GM18861 (cell line): ENCODE results near the gene TWIST2.

Experiments
- ATAC-seq: cut with Tn5 transposase; IDR thresholded peaks from one replicate; pipeline ENCODE4 v1.9.1; 2021; ENCODE audit not compliant: unreplicated experiment

The TWIST2 gene

GRCh38 chr2:238872026-238872425, 24.1 kb downstream of the TWIST2 start:
- ATAC-seq = no peak

- ATAC-seq = no peak
These were observed 24.9 kb downstream of the TWIST2 start for GRCh38 chr2:238872628-238873380.

DNA sequence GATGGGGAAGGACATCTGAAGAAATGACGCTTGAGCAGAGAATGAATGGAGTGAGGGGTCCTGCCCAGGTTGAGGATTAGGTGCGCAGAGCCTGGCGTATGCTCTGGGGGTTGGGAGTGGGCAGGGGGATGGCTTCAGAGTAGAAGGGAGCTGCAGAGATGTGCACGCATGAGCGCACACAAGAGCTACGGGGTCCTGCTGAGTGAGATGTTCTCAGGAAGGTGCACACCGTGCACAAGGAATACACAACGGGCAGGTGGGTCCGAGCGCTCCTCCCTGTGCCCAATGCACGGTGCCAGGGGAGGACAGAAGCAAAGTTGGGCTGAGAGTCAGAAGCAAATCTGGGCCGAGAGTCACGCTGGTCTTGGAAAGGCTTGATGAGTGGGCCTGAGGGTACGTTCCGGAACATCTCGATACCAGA, 25.5 kb downstream of the TWIST2 start:
- no peak for ATAC-seq

- no peak for ATAC-seq
These were observed 26.0 kb downstream of the TWIST2 start for GRCh38 chr2:238873841-238874240.

DNA sequence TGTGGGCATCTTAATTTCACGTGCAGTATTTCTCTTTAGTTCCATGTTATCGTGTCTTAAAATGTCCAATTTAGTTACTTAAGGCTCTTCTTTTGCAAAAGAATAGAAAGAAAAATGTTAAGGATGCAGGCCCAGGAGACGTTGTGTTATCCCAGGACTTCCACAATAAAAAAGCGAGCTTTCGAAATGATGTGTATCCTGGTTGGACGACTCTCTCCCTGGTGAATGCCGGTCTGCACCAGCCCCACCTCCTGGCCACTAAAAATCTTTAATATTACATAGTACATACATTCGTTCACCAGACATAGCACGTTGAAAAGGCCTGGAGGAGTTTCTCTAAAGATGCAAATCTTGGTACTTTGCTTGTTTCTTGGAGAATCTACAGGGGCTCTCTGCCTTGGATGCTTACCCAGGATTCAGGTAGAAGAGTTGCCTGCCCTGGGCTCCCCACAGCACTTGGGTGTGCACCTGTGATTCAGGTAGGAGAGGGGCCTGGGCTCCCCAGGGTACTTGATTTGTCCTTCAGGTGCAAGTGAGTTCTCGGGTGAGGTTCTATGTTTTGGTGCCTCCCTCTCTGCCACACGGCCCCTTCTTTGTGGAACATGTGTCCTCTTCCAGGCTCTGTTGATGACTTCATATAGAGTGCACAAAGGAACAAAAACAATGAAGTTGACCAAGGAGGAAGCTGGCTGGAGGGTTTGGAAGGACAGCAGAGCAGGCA, 26.6 kb downstream of the TWIST2 start:
- no peak for ATAC-seq

DNA sequence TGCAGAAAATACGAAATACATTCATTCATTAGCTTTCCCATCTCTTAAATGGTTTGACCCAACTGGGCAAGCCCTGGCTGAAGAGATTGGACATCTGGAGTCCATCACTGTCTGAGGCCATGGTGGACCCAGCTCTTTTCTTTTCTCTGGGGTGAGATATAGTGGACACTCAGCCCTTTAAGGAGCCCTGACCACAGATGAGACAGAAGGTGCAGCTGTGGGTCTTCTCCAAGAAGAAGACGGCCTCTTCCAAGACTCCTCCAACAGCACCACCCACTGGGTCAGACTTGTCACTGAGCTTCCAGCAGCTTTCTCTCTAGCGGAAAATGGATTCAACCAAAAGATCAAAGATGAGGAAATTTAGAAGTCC, 27.2 kb downstream of the TWIST2 start:
- ATAC-seq = no peak

DNA sequence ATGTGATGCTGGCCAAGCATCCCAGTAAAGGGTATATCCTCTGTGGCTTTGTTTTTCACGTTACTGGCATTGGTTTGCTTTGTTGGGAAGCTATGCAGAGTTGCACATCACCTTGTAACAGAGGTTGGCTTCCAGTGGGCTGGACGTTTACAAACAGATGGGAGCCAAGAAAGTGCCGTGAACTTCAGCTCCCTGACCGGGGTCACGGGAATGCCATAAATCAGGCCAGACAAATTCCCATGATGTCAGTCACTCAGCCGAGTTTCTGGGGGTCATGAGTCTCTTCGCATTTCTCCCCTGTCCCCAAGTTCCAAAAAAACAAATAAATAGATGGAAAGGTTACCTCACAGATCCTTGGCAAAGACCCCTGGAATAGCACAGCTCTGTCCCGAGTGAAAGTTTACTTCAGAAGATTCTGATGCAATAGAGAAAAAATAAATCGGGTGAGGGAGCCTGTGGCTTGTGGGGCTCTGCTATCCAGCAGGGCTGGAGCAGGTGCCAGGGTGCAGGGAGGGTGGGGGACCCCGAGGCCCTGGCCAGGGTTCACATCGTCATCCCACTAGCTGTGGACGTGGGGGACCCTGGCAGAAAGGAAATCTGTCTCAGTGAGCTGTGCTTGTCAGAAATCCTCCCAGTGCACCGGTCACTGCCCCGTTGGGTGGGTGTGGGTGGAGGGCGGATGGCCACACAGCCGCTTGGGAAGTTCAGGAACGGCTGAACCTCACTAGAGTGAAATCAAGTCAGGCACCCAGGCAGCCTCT, 27.8 kb downstream of the TWIST2 start:
- no peak for ATAC-seq

DNA sequence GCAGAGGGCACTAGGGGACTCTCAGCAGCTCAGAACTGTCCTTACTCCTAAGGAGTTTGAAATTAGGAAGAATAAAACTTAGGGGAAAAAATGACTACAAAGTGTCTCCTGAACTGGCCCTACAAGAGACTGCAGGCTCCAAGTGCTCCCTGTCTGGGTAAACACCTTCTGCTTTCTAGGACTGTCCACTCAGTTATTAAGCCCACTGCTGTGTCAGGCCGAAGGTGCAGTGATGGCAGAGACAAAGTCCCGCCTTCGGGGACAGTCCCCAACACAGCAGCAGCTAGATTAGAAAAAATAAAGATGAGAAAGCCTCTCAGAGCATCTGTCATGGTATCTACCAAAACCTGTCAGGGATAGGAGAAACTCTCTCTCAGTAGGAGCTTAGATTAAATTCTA, 28.3 kb downstream of the TWIST2 start:
- no peak for ATAC-seq

DNA sequence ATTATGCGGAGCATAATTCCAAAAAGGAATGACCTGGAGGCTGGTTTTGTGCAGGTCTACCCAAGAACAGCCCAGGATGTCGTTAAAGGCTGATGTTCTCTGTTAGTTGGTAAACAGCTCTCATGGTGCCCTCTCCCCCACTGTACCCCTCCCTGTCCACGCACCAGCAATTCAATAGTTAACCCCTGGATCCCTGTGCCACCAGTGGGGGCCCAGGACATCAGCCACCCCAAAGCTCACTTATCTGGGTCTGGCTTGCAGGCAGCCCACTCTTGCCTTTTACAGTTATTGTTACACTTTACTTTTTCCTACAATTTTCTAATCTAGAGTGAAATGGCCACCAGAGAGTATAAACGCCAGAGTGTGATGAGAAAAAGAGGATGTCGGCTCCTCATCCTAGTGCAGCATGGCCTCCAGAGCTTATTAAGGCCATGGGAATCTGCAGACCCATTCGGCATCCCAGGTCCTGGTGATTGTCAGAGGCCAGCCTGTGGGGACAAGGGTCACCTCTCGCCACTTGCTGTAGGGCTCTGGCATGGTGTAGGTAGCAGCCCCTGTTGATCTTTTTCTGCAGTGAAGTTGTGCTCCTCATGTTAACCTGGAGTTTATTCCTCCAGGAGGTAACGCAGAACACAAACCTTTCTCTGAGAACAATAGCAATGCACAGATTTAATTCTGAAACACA, 30.3 kb downstream of the TWIST2 start:
- ATAC-seq = no peak

GRCh38 chr2:238879043-238879442, 31.2 kb downstream of the TWIST2 start:
- no peak for ATAC-seq

GRCh38 chr2:238879621-238880377, 31.9 kb downstream of the TWIST2 start:
- no peak for ATAC-seq

DNA sequence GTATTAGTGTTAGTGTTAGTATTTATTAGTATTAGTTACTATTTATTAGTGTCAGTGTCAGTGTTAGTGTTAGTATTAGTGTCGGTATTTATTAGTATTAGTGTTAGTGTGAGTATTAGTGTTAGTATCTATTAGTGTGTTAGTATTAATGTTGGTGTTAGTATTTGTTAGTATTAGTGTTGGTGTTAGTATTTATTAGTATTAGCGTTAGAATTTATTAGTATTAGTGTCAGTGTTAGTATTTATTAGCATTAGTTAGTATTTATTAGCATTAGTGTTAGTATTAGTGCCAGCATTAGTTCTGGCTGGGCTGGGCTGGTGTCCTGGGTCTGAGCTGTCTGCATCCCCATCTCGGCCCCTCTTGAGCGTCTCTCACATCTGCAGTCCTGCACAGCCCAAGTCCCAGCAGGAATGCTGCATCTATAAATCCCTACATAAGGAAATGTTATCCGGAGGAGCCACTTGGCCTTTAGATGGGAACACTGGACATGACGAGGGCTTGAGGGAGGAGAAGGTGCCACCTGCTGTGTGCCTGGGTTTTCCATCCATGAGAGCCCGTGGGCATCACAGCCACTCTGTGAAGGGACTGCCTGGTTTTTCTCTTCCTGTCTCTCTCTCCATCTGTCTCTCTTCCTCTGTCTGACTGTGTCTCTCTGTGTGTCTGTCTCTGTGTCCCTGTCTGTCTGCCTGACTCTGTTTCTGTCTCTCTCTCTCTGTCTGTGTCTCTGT, 33.6 kb downstream of the TWIST2 start:
- ATAC-seq = no peak

- ATAC-seq = no peak
These were observed 34.3 kb downstream of the TWIST2 start for GRCh38 chr2:238882082-238882755.

GRCh38 chr2:238883421-238883901, 35.6 kb downstream of the TWIST2 start:
- no peak for ATAC-seq

- ATAC-seq = no peak
These were observed 36.4 kb downstream of the TWIST2 start for GRCh38 chr2:238884122-238884811.

- no peak for ATAC-seq
These were observed 37.0 kb downstream of the TWIST2 start for GRCh38 chr2:238884812-238885408.

DNA sequence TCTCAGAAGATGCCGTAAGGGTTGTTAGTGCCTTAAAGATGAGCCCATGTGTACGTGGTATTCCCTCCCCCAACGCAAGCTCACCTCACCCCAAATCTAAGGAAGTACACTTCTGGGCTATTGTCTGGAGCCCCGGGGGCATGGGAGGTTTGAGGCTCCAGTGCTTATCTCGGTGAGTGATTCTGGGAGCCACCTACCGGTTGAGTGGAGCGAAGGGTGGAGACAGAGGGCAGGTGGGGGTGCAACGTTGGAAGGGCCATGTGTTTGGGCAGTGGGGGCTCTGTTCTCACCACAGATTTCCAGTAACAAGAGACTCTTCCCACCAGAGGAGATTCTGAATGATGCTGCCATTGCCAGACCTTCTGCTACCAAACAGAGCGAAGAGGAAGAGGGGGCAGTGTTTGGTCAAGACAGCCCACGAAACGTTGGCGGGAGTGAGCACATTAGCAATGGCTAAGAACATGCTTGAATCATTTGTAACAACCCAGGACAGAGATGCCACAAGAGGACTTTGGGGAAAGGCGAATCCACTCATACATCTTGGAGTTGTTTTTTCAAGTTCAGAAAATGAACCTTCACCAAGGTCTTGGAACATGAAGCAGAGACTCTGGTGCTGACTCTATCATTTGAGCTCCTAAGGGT, 38.7 kb downstream of the TWIST2 start:
- ATAC-seq = no peak

DNA sequence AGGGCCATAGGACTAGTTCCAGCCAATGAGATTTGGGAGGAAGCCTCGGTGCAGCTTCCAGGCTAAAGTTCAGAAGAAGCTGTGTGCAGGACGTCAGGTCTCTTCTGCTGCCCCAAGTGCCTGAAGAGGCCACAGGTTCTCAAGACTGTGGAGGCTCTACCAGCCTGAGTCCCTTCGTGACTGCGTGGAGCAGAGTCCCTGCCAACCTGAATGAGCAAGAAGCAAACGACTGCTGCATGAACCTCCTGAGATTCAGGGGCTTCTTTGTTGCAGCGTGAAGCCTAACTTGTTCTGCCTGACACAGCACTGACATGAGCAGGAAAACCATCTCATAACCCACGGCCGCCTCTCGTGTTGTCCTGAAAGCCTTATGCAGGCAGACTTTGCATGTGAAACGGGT, 39.7 kb downstream of the TWIST2 start:
- ATAC-seq = no peak
